Natural killer cell (primary cell): ENCODE data around the gene TP53I3. TPM values are rescaled to one million over a fixed set of nuclear protein-coding genes. Genes with fewer than 3 reads are reported as not detected.

Experiments used
- ATAC-seq, 3 donors: fragments of 150-1000 bp in 2 of 3; fragments of 200-7000 bp in 1 of 3; cut with Tn5 transposase; 1 replicate in 1 of 3; 2 replicates in 2 of 3; pipeline ENCODE4 v1.10.0; 2021; ENCODE audit warnings: mild to moderate bottlenecking in 2 of 3, moderate library complexity in 2 of 3
- DNase-seq, 2 donors: peaks; one replicate each; pipeline versions ENCODE4 v3.0.0 to v3.0.0-alpha.2; 2013 to 2021; ENCODE audit warnings: mixed read lengths in 1 of 2
- H3K27ac ChIP-seq: one replicate; pipeline ENCODE4 v1.5.1; 2013; ENCODE audit warnings: mild to moderate bottlenecking, low read length
- H3K27me3 ChIP-seq: one replicate; pipeline ENCODE4 v1.6.1; 2013; ENCODE audit warnings: low read length; ENCODE audit not compliant: control insufficient read depth, insufficient read depth
- H3K36me3 ChIP-seq: one replicate; pipeline ENCODE4 v1.6.1; 2013; ENCODE audit warnings: low read length; ENCODE audit not compliant: control insufficient read depth, insufficient read depth
- H3K4me1 ChIP-seq: one replicate; pipeline ENCODE4 v1.6.1; 2013; ENCODE audit warnings: low read length; ENCODE audit not compliant: control insufficient read depth, insufficient read depth
- H3K4me3 ChIP-seq: one replicate; pipeline ENCODE4 v1.5.1; 2013; ENCODE audit warnings: low read length
- H3K9me3 ChIP-seq: one replicate; pipeline ENCODE4 v1.6.1; 2013; ENCODE audit warnings: low read length; ENCODE audit not compliant: control insufficient read depth, insufficient read depth
- H3K27ac Mint-ChIP-seq, 2 donors: one replicate each; pipeline ENCODE4 v1.8.0; 2022; ENCODE audit warnings: mild to moderate bottlenecking in 2 of 2, mixed read lengths in 2 of 2, moderate library complexity in 1 of 2
- H3K27me3 Mint-ChIP-seq, 2 donors: one replicate each; pipeline ENCODE4 v1.8.0; 2022; ENCODE audit warnings: low read depth in 2 of 2, mixed read lengths in 2 of 2
- H3K36me3 Mint-ChIP-seq: one replicate; pipeline ENCODE4 v1.8.0; 2022; ENCODE audit warnings: mixed read lengths
- H3K4me1 Mint-ChIP-seq, 2 donors: one replicate each; pipeline ENCODE4 v1.8.0; 2022; ENCODE audit warnings: mixed read lengths in 2 of 2
- H3K4me3 Mint-ChIP-seq: one replicate; pipeline ENCODE4 v1.8.0; 2022; ENCODE audit warnings: mild to moderate bottlenecking, moderate library complexity, mixed read lengths
- H3K9me3 Mint-ChIP-seq, 2 donors: one replicate each; pipeline ENCODE4 v1.8.0; 2022; ENCODE audit warnings: mixed read lengths in 2 of 2
- CTCF ChIP-seq: fragments of 200-600 bp; IDR thresholded peaks from one replicate; pipeline ENCODE4 v1.8.0; 2022; ENCODE audit warnings: antibody characterized with exemption
- WGBS: methylation state at CpG from one replicate; pipeline ENCODE4 v1.1.7; 2013; ENCODE audit warnings: missing lambda C conversion rate; ENCODE audit not compliant: insufficient coverage; 5-methylcytosine and 5-hydroxymethylcytosine counted together
- intact Hi-C: fragments of 100-400 bp; cut with micrococcal nuclease; formaldehyde crosslinking; loops from one replicate; pipeline ENCODE4 v1.14.2; 2022
- total RNA-seq, 4 donors: library from RNA; stranded (reverse); fragments of 120-200 nt in 1 of 4; gene quantifications; one replicate each; pipeline versions ENCODE4 v1.2.3 to v1.2.4, GENCODE V29; 2013 to 2022

TP53I3 gene
- total RNA-seq, 3 donors from 2014 or later (not counting 1 experiment from before 2014, with no cell fraction given), result 1.6 to 2.6 (median 2.0) TPM

GRCh38 chr2:24054366-24055010 lies 30.1 kb downstream of the TP53I3 start:
- WGBS, result 86% methylated on average over 7 of the region's 8 CpGs
- intact Hi-C loops, result no loop called here

GRCh38 chr2:24052951-24053350 lies 31.7 kb downstream of the TP53I3 start:
- ATAC-seq, result no peak
- no peaks in the 10 kb centered on the region for H3K9me3 Mint-ChIP-seq

More at GRCh38 chr2:24054366-24055010, 30.1 kb downstream of the TP53I3 start:
- H3K9me3 Mint-ChIP-seq, result no peaks in the 10 kb centered on the region
- H3K27ac Mint-ChIP-seq, result no peak overlapping the region
- no peak overlapping the region for H3K4me3 Mint-ChIP-seq
- H3K4me3 ChIP-seq, result no peak overlapping the region
- H3K27me3 Mint-ChIP-seq, result no peaks in the 10 kb centered on the region
- no peak overlapping the region for H3K27ac ChIP-seq
- H3K36me3 Mint-ChIP-seq, result no peaks in the 10 kb centered on the region
- H3K9me3 ChIP-seq, result no peaks in the 10 kb centered on the region
- no peak for TF ChIP-seq CTCF
- no peak for DNase-seq
- ATAC-seq, result no peak
- H3K36me3 ChIP-seq, result no peaks in the 10 kb centered on the region
- H3K27me3 ChIP-seq, result no peaks in the 10 kb centered on the region
- peaks cover 5% of the 10 kb centered on the region for H3K4me1 ChIP-seq
- H3K4me1 Mint-ChIP-seq, result peaks cover 0 to 1% of the 10 kb centered on the region in 2 donors

GRCh38 chr2:24051833-24052232 lies 32.8 kb downstream of the TP53I3 start:
- H3K27ac Mint-ChIP-seq, result no peak overlapping the region
- TF ChIP-seq CTCF, result no peak
- Histone ChIP-seq H3K27me3 (no peaks in the 10 kb centered on the region), H3K4me3 (no peak overlapping the region), H3K27ac (no peak overlapping the region), H3K36me3 (no peaks in the 10 kb centered on the region), H3K9me3 (no peaks in the 10 kb centered on the region), H3K4me1 (peaks cover 20% of the 10 kb centered on the region)
- H3K4me1 Mint-ChIP-seq, result peaks cover 11 to 16% of the 10 kb centered on the region in 2 donors
- DNase-seq (no peak), ATAC-seq (no peak)
- no peaks in the 10 kb centered on the region for H3K36me3 Mint-ChIP-seq
- WGBS, result 87% methylated on average over 8 of the region's 8 CpGs
- no peaks in the 10 kb centered on the region for H3K27me3 Mint-ChIP-seq
- no peak overlapping the region for H3K4me3 Mint-ChIP-seq
- H3K9me3 Mint-ChIP-seq, result no peaks in the 10 kb centered on the region
- intact Hi-C loops, result no loop called here

More at GRCh38 chr2:24052951-24053350, 31.7 kb downstream of the TP53I3 start:
- no peak for TF ChIP-seq CTCF
- no peak overlapping the region for H3K4me3 Mint-ChIP-seq
- no peaks in the 10 kb centered on the region for H3K36me3 Mint-ChIP-seq
- H3K27ac Mint-ChIP-seq, result no peak overlapping the region
- peaks cover 14% of the 10 kb centered on the region for H3K4me1 ChIP-seq
- H3K27ac ChIP-seq, result no peak overlapping the region
- intact Hi-C loops, result no loop called here
- no peak overlapping the region for H3K4me3 ChIP-seq
- H3K27me3 Mint-ChIP-seq, result no peaks in the 10 kb centered on the region
- H3K9me3 ChIP-seq, result no peaks in the 10 kb centered on the region
- no peak for DNase-seq
- H3K27me3 ChIP-seq, result no peaks in the 10 kb centered on the region
- peaks cover under 1 to 5% of the 10 kb centered on the region in 2 donors for H3K4me1 Mint-ChIP-seq
- H3K36me3 ChIP-seq, result no peaks in the 10 kb centered on the region
- no CpG with 5 or more reads among the region's 1 CpG for WGBS
